NAMALWA (cell line): ENCODE results near the gene DOCK11.

Experiments
- DNase-seq: peaks from one replicate; pipeline ENCODE4 v3.0.0-alpha.2; 2015; ENCODE audit warnings: low spot score

DOCK11 gene

DNA sequence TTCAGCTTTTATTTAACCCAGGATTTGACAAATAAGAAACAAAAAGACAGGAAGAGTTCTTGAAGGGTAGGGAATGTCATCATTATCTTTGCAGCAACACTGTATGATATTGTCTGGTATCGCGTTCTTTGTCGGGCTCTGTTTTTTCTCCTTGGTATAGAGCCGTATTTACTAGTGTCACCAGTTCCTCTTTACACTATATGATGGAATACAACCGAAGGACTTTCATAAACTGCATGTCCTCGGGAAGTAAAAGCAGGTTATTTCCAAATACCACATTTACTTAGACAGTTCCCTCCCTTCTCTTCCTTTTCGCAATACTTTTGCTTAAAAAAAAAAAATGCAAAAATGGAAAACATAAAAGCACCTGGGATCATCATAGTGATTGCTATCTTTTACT is 135.2 kb downstream of the DOCK11 start:
- no peak for DNase-seq

DNA sequence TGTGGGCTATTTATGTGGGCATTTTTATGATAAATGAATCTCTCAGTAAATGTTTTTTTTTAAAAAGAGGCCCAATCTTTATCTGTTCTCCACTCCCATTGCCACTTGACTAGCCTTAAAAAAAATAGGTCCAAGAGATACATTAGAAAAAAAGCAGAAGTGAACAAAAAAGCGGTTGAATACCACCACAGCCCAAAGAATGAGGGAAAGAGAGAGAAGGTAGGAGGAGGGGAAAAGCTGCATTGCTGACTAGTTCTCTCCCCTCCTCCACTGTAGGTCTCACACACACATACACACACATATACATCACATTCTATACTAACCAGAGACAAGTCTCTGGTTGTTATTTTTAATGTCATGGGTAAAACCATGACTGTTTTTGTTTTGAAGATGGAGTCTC is 136.0 kb downstream of the DOCK11 start:
- DNase-seq, result peak; percentile 21

DNA sequence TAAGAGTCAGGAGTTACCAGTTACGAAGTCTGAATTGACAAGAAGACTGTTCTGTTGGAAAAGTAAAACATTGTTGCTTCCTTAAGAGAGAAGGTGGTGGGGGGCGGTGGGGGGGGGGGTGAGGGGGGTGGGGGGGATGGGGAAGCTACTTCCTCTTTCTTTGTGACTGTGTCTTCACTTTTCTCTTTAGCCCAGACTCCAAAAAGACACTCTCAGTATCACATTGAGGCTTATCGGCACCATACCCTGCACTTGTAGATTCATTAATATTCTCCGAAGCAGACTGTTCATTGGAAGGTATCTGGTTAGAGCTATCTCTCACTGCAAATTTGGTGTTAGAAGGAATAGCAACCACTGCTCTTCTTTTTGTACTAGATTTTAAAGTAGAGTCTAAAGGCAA is 137.2 kb downstream of the DOCK11 start:
- no peak for DNase-seq

DNA sequence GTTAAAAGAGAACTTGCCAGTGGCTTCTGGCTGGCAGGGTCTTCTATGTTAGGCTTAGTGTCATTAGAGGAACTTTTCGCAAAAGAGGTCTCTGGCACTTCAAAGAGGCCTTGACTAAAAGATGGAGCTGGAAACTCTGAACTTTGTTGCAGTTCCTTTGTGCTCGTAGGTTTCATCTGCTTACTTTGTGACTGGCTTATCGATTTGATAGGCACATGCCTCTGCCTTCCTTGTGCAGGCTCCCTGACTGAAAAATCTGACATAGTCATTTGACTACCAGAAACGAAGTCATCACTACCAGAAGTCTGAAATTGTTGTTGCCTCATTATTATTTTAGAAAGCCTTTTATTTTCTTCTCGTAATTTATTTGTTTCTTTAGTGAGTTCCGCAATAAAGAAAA is 137.9 kb downstream of the DOCK11 start:
- no peak for DNase-seq

DNA sequence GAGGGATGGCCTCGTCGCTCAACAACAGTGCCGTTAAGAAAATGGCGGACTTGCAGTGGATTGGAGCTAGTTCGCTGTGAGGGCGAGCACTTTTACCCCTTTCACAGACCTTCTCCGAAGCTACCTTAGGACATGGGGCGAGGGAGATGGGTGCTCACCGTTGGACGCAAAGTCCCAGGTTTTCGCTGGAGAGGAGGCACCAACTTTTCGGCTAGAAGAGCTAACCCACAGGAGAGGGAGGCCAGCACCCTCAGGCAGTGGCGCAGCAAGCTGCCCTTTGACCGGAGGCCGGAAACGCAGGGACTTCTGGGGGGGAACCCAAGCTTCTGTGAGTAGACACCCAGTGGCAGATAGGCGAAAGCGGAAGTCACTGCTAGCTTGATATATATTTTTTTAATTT is 138.7 kb downstream of the DOCK11 start:
- no peak for DNase-seq

DNA sequence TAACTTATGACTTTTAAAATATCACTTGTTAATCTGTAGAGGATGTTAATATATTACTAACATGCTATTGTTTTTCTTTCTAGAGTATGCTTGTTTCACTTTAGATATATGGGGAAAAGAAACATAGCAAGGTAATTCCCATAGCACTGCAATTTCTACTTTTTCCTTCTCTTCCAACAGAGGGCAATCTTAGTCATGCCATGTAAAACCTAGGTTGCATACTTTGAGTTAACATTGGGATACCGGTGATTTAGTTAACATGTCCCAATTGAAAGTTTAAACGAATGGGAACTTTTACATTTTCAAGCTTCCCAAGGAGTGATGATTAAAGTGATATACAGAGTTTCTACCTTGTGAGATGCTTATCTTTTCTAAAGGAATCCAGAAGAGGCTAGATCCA is 142.4 kb downstream of the DOCK11 start:
- DNase-seq, result no peak

DNA sequence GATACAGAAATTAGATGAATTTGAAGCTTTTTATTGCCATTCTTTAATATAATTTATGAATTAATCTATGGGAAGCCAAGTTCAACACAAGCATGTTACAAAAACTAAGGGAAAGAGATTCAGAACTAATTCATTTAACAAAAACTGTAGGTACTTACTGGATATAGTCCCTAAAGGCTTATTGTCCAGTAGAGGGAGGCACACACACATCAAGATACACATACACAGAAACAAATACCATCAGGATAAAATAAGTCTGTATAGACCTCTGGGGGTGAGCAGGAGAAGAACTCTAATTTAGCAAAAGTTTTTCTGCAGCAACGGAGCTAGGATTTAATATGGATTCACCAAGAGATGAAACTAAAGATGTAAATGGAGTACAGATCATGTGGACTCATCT is 148.8 kb downstream of the DOCK11 start:
- peak; percentile 23 for DNase-seq

DNA sequence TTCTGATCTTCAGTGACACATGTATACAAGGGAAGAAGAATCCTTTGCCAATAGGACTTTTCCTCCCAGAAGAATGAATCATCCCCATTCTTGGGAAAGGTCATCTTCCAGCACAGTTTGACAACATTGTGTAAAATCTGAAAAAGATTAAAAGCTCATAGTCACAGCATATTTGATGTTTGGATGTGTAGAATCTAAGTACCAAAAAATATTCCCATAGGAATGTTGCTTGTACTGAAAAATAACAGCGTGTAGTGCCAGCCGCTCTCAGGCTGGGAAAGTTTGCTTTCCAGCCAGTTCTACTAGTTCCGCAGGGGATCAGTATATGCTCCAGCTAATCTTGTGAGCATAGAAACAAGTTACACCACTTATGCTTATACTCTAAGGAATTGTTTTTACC is 157.1 kb downstream of the DOCK11 start:
- DNase-seq, result no peak

DNA sequence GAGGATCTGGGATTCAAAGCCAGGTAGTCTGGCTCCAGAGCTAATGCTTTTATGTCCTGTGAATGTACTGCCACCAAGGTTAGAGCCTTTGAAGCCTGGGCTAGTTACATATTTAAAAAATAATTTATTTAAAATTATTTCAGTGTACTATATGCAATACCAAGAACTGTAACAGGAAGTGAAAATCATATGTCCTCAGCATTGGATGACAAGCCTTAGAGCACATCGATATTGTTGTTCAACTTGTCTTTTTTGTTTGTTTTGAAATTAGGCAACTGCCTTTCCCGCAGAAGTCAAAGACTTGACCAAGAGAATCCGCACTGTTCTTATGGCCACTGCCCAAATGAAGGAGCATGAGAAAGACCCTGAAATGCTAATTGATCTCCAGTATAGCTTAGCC is 158.7 kb downstream of the DOCK11 start:
- DNase-seq, result no peak

DNA sequence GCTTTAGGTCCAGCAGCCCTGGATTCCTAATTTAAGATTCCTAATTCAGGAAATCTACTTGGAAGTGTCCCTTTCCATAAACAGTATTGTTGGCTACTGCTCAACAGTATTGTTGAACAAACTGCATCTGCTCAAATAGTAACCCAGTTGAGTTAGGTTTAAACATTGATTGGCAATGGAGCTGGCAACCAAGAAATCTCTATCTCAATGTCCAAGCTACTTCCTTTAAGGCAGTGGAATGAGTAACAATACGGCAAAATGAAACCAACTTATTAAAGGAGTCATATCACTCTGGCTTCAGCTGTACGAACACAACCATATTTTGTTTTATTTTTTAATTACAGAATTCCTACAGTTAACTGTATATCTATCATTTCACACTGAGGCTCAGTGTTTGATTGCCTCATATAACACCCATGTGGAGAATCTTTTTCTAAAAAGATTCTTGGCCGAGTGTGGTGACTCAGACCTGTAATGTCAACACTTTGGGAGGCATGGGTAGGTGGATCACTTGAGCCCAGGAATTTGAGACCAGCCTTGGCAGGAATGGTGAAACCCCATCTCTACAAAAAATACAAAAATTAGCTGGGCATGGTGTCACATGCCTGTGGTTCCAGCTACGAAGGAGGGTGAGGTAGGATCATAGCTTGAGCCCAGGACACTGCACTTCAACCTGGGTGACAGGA is 160.1 kb downstream of the DOCK11 start:
- DNase-seq, result no peak

DNA sequence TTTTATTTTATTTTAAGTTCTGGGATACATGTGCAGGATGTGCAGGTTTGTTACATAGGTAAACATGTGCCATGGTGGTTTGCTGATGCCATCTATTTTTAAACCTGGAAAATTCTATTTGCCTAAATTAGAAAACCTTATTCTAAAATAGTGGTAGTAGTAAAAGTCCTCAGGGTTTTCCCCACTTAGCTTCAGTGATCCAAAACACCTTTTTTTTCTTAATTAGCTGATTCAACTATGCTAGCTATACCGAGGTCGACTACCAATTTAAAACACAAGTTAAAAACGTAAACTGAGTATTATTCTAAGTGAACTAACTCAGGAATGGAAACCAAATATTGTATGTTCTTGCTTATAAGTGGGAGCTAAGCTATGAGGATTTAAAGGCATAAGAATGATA is 161.8 kb downstream of the DOCK11 start:
- no peak for DNase-seq

DNA sequence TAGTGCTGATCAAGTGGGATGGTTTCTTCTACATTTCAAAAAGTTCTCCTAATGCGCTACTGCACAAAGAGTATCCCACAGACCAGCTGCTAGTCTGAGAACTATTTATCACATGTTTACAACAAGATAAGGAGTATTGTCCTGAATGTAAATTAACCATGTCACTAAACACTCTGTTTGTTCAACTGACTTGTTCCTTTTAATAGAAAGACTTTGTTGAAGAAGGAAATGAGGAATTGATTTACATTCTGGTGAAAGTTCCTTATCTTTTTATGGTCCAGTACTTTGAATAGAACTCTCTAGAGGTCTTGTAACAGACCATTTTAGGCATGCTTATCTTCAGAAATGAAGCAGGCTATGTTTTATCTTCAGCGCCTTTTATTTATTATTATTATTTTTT is 164.5 kb downstream of the DOCK11 start:
- DNase-seq, result no peak

DNA sequence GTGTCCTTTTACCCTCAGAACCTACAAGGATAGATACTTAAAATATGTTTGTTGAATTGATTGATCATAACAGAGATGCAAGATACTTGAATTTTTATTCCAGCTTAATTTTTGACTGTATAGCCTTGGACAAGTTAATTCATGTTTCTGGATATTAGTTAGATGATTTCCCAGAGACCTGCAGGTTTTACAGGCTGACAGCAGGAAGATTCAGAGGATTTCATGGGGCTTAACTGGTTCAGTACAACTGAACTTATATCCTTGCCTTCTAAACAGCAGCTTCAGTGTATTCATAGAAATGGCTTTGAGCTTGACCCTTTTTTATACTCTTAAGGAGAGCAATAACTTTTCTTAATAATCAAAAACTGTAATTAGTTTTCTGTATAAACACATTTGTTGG is 169.6 kb downstream of the DOCK11 start:
- DNase-seq, result no peak

DNA sequence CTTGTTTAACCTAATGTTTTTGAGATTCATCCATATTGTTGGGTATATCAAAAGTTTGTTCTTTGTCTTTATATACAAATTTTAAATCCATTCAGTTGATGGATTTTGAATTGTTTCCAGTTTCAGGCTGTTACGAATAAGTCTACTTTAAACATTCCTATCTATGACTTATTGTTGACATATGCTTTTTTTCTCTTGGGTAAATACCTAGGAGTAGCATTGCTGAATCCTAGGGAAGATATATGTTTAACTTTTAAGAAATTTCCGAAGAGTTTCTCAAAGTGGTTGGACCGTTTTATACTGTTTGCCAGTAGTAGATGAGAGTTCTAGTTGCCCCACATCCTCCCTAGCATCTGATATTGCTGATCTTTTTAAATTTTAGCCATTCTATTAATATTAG is 170.9 kb downstream of the DOCK11 start:
- no peak for DNase-seq

DNA sequence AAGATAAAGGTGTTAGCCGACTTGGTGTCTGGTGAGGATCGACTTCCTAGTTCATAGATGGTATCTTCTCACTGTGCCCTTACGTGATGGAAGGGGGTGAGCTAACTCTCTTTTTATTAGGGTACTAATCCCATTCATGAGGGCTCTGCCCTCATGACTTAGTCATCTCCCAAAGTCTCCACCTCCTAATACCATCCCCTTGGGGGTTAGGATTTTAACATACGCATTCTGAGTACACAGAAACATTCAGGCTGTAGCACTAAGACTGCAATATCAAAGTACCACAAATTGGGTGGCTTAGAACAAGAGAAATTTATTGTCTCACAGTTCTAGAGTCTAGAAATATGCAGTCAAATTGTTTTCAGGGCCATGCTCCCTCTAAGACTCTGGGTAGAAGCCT is 173.8 kb downstream of the DOCK11 start:
- no peak for DNase-seq

DNA sequence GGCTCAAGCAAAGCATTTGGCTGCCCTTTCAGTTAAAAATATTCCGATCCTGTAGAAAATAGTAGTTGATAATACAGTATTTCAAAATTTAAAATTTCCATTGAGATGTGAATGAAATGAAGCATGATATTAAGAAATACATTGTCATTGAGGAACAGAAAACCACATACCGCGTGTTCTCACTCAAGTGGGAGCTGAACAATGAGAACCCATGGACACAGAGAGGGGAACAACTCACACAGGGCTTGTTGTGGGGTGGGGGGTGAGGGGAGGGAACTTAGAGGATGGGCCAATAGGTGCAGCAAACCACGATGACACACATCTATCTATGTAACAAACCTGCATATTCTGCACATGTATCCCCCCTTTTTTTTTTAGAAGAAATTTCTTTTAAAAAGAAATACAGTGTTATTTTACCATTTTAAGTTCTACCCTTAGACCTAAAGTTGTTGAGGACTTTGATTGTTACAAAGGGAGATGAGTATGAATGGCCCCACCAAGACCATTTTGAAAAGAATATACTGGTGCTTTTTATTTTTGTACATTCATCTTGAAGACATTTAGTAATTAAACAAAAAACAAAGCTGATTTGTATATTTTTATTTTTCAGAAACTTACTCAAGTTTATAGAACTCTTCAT is 179.8 kb downstream of the DOCK11 start:
- DNase-seq, result no peak

DNA sequence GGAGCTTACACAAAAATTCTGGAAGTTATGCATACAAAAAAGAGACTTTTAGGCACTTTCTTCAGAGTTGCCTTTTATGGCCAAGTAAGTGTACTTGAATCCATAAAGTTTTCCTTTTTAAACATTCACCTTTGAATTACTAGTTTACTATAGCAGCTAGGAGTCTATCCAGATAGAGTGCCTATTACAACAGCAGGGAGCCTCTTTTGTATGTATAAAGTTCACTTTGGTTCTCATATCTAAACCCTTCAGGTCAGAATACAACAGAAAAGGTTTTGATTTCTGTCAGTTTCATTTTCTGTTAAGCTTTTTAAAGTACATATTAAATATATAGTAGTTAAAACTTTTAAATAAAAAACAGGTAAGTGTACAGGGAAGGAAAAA is 180.3 kb downstream of the DOCK11 start:
- no peak for DNase-seq

DNA sequence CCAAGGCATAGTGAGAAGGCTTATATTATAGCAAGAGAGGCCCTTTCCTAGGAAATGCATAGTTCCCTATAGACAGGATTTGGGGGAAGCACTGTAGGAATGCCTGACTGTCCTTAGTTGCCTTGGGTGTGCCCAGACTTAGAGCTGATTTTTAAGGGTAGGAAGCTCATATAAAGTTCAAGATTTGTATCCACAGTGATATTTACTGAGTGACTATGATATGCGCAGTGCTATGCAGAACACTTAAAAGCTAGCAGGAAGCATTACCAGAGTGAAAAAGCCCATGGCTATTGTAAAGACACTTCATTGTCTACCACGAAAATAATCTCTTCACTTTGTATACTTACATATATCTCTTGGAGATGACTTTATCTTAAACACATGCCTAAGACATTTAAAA is 181.7 kb downstream of the DOCK11 start:
- DNase-seq, result no peak

DNA sequence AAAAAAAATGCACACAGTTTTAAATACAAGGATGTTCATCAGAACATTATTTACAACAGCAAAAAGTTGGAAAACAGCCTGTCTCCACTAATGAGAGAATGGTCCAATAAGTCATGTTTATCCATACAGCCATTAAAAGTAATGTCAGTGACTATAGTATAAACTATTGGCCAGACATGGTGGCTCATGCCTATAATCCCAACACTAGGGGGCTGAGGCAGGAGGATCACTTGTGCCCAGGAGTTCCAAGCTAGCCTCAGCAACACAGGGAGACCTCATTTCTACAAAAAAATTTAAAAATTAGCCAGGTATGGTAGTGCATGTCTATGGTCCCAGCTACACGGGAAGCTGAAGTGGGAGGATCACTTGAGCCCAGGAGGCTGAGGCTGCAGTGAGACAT is 183.7 kb downstream of the DOCK11 start:
- no peak for DNase-seq

DNA sequence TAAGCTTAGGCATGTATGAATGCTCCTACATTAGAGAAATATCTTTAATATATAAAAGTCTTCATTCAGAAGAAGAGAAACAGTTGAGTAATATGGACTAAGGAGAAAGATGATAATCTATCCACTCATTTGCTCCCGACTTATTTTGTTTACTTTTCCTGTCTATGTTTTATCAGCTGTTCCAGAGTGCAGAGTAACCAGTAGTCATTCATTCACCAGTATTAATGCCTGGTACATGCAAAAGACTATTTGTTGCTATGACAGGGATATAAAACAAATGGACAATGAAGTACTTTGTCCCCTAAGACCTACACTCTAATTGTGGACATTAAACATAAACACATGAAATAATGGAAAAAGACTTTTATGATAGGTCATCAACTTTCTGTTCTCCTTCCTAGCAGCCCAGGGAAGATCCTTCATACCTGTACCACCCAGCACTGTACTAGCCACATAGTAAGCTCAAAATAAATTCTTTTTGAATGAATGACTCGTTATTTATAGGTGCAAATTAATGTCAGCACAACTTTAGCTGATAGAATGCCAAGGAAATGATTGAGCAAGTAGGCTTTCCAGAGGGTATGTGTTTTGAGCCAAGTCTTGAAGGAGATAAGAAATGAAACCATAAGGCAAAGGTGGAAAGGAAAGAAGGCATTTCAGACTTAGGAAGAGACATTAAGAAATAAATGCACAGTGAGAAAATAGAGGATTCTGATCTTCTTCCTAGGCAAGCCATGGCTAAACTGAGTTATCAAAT is 186.8 kb downstream of the DOCK11 start:
- DNase-seq, result no peak

DNA sequence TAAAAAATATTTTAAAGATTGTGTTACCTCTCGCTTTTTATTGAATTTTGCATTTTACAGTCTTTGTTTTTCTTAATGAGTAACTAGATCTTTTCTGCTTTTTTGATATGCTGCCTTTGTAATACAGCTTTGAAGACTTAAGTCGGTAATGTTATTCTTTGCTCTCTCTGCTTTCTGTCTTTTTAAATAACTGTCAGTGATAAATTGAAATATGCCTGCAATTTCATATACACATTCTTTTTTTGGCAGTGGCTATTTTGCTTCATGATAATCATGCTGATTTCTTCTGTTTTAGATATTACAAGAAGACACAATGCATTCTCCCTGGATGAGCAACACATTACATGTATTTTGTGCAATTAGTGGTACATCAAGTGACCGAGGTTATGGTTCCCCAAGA is 189.8 kb downstream of the DOCK11 start:
- DNase-seq, result no peak

DNA sequence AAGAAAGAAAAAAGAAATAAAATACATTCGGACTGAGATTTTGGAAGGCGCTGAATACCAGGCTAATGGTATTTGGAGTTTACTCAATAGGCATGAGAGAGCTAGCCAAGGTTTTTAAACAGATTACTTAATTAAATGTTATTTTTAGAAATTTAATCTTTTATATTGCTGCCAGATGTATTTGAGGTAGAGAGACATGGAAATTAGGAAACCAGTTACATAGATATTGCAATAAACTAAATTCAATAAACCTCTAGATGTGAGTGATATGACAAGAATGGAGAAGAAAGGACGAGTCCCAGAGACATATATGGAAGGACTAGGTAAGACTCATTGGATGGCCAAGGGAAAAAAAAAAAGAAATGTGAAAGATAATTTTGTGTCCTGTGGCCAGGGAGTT is 193.3 kb downstream of the DOCK11 start:
- no peak for DNase-seq

DNA sequence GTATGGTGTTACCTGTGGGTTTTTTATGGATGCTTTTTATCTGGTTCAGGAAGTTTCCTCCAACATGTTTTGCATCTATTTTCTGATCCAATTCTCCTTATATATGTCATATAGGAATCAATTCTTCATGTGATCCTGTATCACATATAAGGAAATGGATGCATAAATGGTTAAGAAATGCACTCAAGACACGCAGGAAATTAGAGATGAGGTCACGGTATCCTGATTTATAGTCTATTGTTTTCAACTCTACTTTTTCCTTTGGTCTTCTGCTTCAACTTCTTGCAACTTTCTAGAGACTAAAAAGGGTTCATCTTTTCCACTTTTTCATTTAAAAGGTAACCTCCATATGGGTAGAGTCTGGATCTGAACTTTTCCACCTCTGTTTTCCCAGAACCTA is 198.2 kb downstream of the DOCK11 start:
- DNase-seq, result no peak

DNA sequence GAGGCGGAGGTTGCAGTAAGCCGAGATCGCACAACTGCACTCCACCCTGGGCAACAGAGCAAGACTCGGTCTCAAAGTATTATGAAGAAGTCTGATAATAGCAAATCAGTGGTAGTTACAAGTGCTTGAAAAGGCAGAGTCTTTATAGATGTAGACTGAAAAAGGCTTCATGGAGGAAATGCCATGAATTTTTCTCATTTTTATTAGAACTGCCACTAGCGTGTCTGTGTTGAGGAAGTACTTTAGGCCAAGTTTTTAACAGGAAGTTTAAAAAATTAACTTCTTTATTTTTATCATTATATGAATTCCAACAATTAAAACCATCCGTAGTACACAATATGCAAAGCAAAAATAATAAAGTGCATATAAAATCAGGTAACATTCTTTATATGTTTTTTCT is 199.0 kb downstream of the DOCK11 start:
- no peak for DNase-seq
